WERI-Rb-1 (cell line): ENCODE measurements around the gene NHLRC4.

Source experiments
- DNase-seq: peaks from one replicate; pipeline ENCODE4 v3.0.0-alpha.2; 2020
- H3K27ac ChIP-seq: fragments of 250-450 bp; sonication (Bioruptor Pico); 2 replicates; pipeline ENCODE4 v1.5.1; 2020; ENCODE audit warnings: mild to moderate bottlenecking, moderate library complexity
- H3K27me3 ChIP-seq: fragments of 250-450 bp; sonication (Bioruptor Pico); 2 replicates; pipeline ENCODE4 v1.5.1; 2021; ENCODE audit warnings: mild to moderate bottlenecking, low read depth, moderate library complexity; ENCODE audit not compliant: insufficient read depth, severe bottlenecking
- H3K36me3 ChIP-seq: fragments of 250-450 bp; sonication (Bioruptor Pico); 2 replicates; pipeline ENCODE4 v1.5.1; 2020; ENCODE audit warnings: mild to moderate bottlenecking, moderate library complexity
- H3K4me3 ChIP-seq: 2 replicates; pipeline ENCODE4 v1.5.1; 2011; ENCODE audit warnings: low read depth, mild to moderate bottlenecking, control low read depth, low read length
- H3K9me3 ChIP-seq: fragments of 250-450 bp; sonication (Bioruptor Pico); 2 replicates; pipeline ENCODE4 v1.5.1; 2021; ENCODE audit warnings: mild to moderate bottlenecking, moderate library complexity; ENCODE audit not compliant: severe bottlenecking
- CTCF ChIP-seq: IDR thresholded peaks from 2 replicates; pipeline ENCODE4 v1.5.1; 2011; ENCODE audit warnings: low read depth, mild to moderate bottlenecking, control low read depth, inconsistent platforms, low read length

The NHLRC4 gene

DNA sequence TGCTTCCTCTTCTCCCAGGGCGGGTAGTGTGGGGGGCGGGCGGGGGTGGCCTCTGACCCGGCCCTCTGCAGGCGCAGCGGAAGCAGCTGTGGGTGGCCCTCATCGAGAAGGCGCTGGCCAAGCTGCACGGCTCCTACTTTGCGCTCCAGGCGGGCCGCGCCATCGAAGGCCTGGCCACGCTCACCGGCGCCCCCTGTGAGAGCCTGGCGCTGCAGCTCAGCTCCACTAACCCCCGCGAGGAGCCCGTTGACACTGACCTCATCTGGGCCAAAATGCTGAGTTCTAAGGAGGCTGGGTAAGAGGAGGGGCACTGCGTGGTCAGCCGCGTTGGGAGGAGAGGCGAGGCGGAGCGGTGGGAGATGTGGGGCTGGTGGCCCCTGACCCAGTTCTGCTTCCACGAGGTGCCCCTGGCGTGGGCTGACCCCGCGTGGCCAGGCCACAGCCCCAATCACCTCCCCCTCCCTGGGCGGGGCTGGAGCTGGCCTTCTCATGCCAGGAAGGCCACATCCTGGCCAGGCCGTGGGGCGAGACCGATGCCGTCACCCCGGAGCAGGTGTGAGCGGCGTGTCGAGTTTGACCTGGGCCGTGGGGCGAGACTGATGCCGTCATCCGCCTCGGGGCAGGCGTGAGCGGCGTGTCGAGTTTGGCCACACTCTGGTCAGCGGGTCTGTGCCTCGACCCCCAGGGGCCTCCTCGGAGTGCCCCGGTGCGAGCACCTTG, 17.1 kb upstream of the NHLRC4 start:
- peaks cover 26% of the 10 kb centered on the region for H3K36me3 ChIP-seq
- DNase-seq = no peak
- no peaks in the 10 kb centered on the region for H3K9me3 ChIP-seq
- no peak overlapping the region for H3K4me3 ChIP-seq
- peak; percentile 42 for TF ChIP-seq CTCF
- H3K27ac ChIP-seq = no peak overlapping the region
- H3K27me3 ChIP-seq = no peaks in the 10 kb centered on the region

GRCh38 chr16:551210-551609, 15.6 kb upstream of the NHLRC4 start:
- Histone ChIP-seq H3K4me3 (no peak overlapping the region), H3K36me3 (peaks cover 26% of the 10 kb centered on the region), H3K9me3 (no peaks in the 10 kb centered on the region), H3K27me3 (no peaks in the 10 kb centered on the region), H3K27ac (no peak overlapping the region)
- no peak for DNase-seq
- TF ChIP-seq CTCF = no peak

DNA sequence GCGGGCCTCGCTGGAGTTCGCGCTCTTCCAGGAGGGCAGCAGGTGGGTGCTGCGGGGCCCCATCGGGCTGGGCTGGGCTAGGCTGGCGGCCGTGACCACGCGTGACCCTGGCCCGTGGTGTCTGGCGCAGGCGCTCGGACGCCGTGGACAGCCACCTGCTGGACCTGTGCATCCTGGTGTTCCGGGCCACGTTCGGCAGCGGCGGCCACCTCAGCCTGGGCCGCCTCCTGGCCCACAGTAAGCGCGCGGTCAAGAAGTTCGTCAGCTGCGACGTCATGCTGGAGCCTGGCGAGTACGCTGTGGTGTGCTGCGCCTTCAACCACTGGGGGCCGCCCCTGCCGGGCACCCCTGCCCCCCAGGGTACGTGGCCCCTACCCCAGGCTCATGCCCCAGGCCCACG, 14.6 kb upstream of the NHLRC4 start:
- Histone ChIP-seq H3K27me3 (no peaks in the 10 kb centered on the region), H3K9me3 (no peaks in the 10 kb centered on the region), H3K27ac (no peak overlapping the region), H3K36me3 (peaks cover 26% of the 10 kb centered on the region), H3K4me3 (no peak overlapping the region)
- no peak for DNase-seq
- TF ChIP-seq CTCF = no peak

DNA sequence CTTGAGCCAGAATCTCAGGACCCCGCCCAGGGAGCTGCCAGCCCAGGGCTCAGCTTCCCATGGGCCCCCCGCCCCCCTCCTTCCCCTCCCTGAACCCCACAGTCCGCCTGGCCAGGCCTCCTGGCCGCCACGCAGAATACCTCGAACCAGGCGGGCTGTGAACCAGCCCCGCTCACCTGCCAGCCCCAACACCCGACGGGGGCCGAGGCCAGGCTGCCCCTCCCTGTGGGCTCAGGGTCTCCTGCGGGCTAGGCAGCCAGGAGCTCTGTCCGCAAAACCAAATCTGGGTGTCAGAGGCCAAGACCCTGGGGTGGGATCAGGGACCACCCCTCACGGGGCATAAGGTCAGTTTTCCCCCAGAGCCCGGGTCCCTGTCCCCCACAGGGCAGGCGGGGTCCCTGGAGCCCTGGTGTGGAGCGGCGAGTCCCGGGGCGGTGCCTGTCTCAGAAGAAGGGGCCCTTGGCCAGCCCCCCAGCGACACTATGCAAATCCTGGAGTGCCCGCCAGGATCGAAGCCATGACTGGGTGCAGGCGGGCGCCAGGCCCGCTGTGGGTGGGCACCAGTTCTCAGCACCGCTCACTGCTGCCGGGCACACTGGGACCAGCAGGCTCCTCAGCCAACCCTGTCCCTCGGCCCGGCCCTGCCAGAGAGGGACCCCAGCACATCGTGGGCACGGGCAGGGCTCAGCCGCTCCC, 13.1 kb upstream of the NHLRC4 start:
- H3K27me3 ChIP-seq = no peaks in the 10 kb centered on the region
- DNase-seq = no peak
- H3K36me3 ChIP-seq = peaks cover 22% of the 10 kb centered on the region
- no peak for TF ChIP-seq CTCF
- no peaks in the 10 kb centered on the region for H3K9me3 ChIP-seq
- H3K4me3 ChIP-seq = no peak overlapping the region
- no peak overlapping the region for H3K27ac ChIP-seq

DNA sequence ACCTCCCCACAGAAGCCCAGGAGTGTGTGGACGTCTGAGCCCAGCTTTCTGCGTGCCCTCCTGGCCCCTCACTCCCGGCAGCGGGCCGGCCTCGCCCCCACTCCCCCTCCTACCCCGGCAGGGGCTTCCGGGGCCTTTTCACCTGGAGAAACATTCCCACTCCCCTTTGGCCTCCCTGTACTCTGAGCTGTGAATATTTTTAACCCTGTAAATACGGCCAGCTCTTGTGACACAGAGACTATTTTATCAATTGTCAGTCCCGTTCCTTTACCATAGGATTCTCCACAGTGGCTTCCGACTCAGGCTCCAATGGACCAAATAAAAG, 12.5 kb upstream of the NHLRC4 start:
- no peak for DNase-seq
- Histone ChIP-seq H3K9me3 (no peaks in the 10 kb centered on the region), H3K27ac (no peak overlapping the region), H3K4me3 (no peak overlapping the region), H3K27me3 (no peaks in the 10 kb centered on the region), H3K36me3 (peaks cover 21% of the 10 kb centered on the region)
- no peak for TF ChIP-seq CTCF
